Neural progenitor cell (in vitro differentiated cells): ENCODE measurements around the gene GPX5. TPM values are rescaled to one million over a fixed set of nuclear protein-coding genes. Genes with fewer than 3 reads are reported as not detected.

Experiments used
- DNase-seq: peaks from one replicate; pipeline ENCODE4 v3.0.0-alpha.2; 2016; ENCODE audit warnings: low spot score
- H2AFZ ChIP-seq: fragments of 200-600 bp; sonication (generic); replicated peaks from 2 replicates; pipeline ENCODE4 v1.6.1; 2016; ENCODE audit warnings: antibody characterized with exemption
- H3F3A ChIP-seq: fragments of 200-600 bp; sonication (generic); 2 replicates; pipeline ENCODE4 v1.6.1; 2016; ENCODE audit warnings: antibody characterized with exemption, low read depth
- H3K27ac ChIP-seq: fragments of 200-600 bp; sonication (generic); 2 replicates; pipeline ENCODE4 v1.5.1; 2016; ENCODE audit warnings: mild to moderate bottlenecking
- H3K27me3 ChIP-seq: fragments of 200-600 bp; sonication (generic); 2 replicates; pipeline ENCODE4 v1.6.1; 2016; ENCODE audit warnings: mild to moderate bottlenecking, moderate library complexity
- H3K36me3 ChIP-seq: fragments of 200-600 bp; sonication (generic); 2 replicates; pipeline ENCODE4 v1.5.1; 2016
- H3K4me1 ChIP-seq: fragments of 200-600 bp; sonication (generic); 2 replicates; pipeline ENCODE4 v1.6.1; 2016; ENCODE audit warnings: mixed run types
- H3K4me2 ChIP-seq: fragments of 200-600 bp; sonication (generic); 2 replicates; pipeline ENCODE4 v1.6.1; 2016
- H3K4me3 ChIP-seq: fragments of 200-600 bp; sonication (generic); 2 replicates; pipeline ENCODE4 v1.5.1; 2016
- H3K79me2 ChIP-seq: fragments of 200-600 bp; sonication (generic); 2 replicates; pipeline ENCODE4 v1.6.1; 2016; ENCODE audit warnings: low read depth
- H3K9ac ChIP-seq: fragments of 200-600 bp; sonication (generic); 2 replicates; pipeline ENCODE4 v1.6.1; 2016
- H3K9me3 ChIP-seq: fragments of 200-600 bp; sonication (generic); 2 replicates; pipeline ENCODE4 v1.5.1; 2016; ENCODE audit warnings: low read depth
- H4K20me1 ChIP-seq: fragments of 200-600 bp; sonication (generic); 2 replicates; pipeline ENCODE4 v1.6.1; 2016; ENCODE audit warnings: low read depth
- H3K27ac Mint-ChIP-seq: 3 replicates; pipeline ENCODE4 v1.8.0; 2021; ENCODE audit warnings: mixed read lengths
- H3K27me3 Mint-ChIP-seq: 2 replicates; pipeline ENCODE4 v1.8.0; 2022; ENCODE audit warnings: low read depth, mild to moderate bottlenecking, inconsistent platforms, moderate library complexity, mixed read lengths; ENCODE audit not compliant: insufficient read depth
- H3K36me3 Mint-ChIP-seq: 3 replicates; pipeline ENCODE4 v1.8.0; 2021; ENCODE audit warnings: mixed read lengths
- H3K4me1 Mint-ChIP-seq: 3 replicates; pipeline ENCODE4 v1.8.0; 2021; ENCODE audit warnings: mixed read lengths
- H3K4me3 Mint-ChIP-seq: 3 replicates; pipeline ENCODE4 v1.8.0; 2021; ENCODE audit warnings: mild to moderate bottlenecking, moderate library complexity, mixed read lengths
- H3K9me3 Mint-ChIP-seq: 3 replicates; pipeline ENCODE4 v1.8.0; 2020; ENCODE audit warnings: mixed read lengths
- CTCF ChIP-seq: fragments of 200-600 bp; sonication (generic); IDR thresholded peaks from 2 replicates; pipeline ENCODE4 v1.5.1; 2017; ENCODE audit warnings: antibody characterized with exemption, mild to moderate bottlenecking
- EZH2 ChIP-seq: fragments of 200-600 bp; sonication (generic); IDR thresholded peaks from 2 replicates; pipeline ENCODE4 v1.6.1; 2017; ENCODE audit warnings: antibody characterized with exemption, mild to moderate bottlenecking, moderate library complexity
- EZH2phosphoT487 ChIP-seq: fragments of 200-600 bp; sonication (generic); IDR thresholded peaks from 2 replicates; pipeline ENCODE4 v1.6.1; 2017; ENCODE audit warnings: antibody characterized with exemption
- total RNA-seq: library from RNA; depleted of rRNA; stranded (reverse); fragments of >200 nt; gene quantifications from 2 replicates; pipeline ENCODE4 v1.2.3, GENCODE V29; 2015; ENCODE audit warnings: low replicate concordance

The GPX5 gene
- total RNA-seq, 1 donor from 2014 or later: not detected

GRCh38 chr6:28541996-28542395 lies 16.3 kb downstream of the GPX5 start:
- Histone ChIP-seq H3K27me3 (peaks cover 8% of the 10 kb centered on the region), H3K79me2 (no peaks in the 10 kb centered on the region), H2AFZ (peak overlapping the region; percentile 90), H3K4me2 (peak overlapping the region; percentile 81), H3F3A (peaks cover 38% of the 10 kb centered on the region), H3K36me3 (no peaks in the 10 kb centered on the region), H3K27ac (no peak overlapping the region), H3K4me3 (peak overlapping the region; percentile 73), H3K9me3 (no peaks in the 10 kb centered on the region), H4K20me1 (no peaks in the 10 kb centered on the region), H3K9ac (no peak overlapping the region), H3K4me1 (peaks cover 9% of the 10 kb centered on the region)
- no peaks in the 10 kb centered on the region for H3K36me3 Mint-ChIP-seq
- no peak for DNase-seq
- TF ChIP-seq EZH2 (no peak), CTCF (no peak), EZH2phosphoT487 (no peak)
- H3K9me3 Mint-ChIP-seq: peaks cover 10% of the 10 kb centered on the region
- H3K27me3 Mint-ChIP-seq: peaks cover 27% of the 10 kb centered on the region
- H3K4me3 Mint-ChIP-seq: peak overlapping the region; percentile 94
- H3K27ac Mint-ChIP-seq: peak overlapping the region; percentile 5
- peaks cover 26% of the 10 kb centered on the region for H3K4me1 Mint-ChIP-seq

- Histone ChIP-seq H3K9ac (no peak overlapping the region), H3K4me3 (peak overlapping the region; percentile 73), H3K9me3 (no peaks in the 10 kb centered on the region), H3K79me2 (no peaks in the 10 kb centered on the region), H3K4me1 (peaks cover 9% of the 10 kb centered on the region), H3K27ac (no peak overlapping the region), H2AFZ (peak overlapping the region; percentile 90), H3K27me3 (peaks cover 8% of the 10 kb centered on the region), H3F3A (peaks cover 36% of the 10 kb centered on the region), H3K4me2 (peak overlapping the region; percentile 81), H3K36me3 (no peaks in the 10 kb centered on the region), H4K20me1 (no peaks in the 10 kb centered on the region)
- no peak for TF ChIP-seq EZH2phosphoT487
- peak; percentile 80 for TF ChIP-seq CTCF
- peaks cover 26% of the 10 kb centered on the region for H3K4me1 Mint-ChIP-seq
- peak overlapping the region; percentile 91 for H3K27ac Mint-ChIP-seq
- H3K4me3 Mint-ChIP-seq: peak overlapping the region; percentile 94
- H3K36me3 Mint-ChIP-seq: no peaks in the 10 kb centered on the region
- peaks cover 10% of the 10 kb centered on the region for H3K9me3 Mint-ChIP-seq
- peaks cover 22% of the 10 kb centered on the region for H3K27me3 Mint-ChIP-seq
- DNase-seq: peak; percentile 97
Observed at GRCh38 chr6:28542440-28543296, 17.0 kb downstream of the GPX5 start.

GRCh38 chr6:28543651-28544610 lies 18.2 kb downstream of the GPX5 start:
- H3K4me1 ChIP-seq: peaks cover 9% of the 10 kb centered on the region
- H3K36me3 Mint-ChIP-seq: no peaks in the 10 kb centered on the region
- H3K27me3 ChIP-seq: peaks cover 8% of the 10 kb centered on the region
- no peak overlapping the region for H3K9ac ChIP-seq
- H3F3A ChIP-seq: peaks cover 36% of the 10 kb centered on the region
- H3K4me3 Mint-ChIP-seq: peak overlapping the region; percentile 94
- no peaks in the 10 kb centered on the region for H4K20me1 ChIP-seq
- peak overlapping the region; percentile 77 for H3K27ac ChIP-seq
- H3K27ac Mint-ChIP-seq: peak overlapping the region; percentile 91
- peak overlapping the region; percentile 90 for H2AFZ ChIP-seq
- peak; percentile 77 for DNase-seq
- peaks cover 22% of the 10 kb centered on the region for H3K27me3 Mint-ChIP-seq
- H3K4me3 ChIP-seq: peak overlapping the region; percentile 73
- H3K36me3 ChIP-seq: no peaks in the 10 kb centered on the region
- peak overlapping the region; percentile 81 for H3K4me2 ChIP-seq
- peaks cover 10% of the 10 kb centered on the region for H3K9me3 Mint-ChIP-seq
- peaks cover 22% of the 10 kb centered on the region for H3K4me1 Mint-ChIP-seq
- TF ChIP-seq EZH2phosphoT487 (no peak), EZH2 (no peak), CTCF (no peak)
- H3K9me3 ChIP-seq: no peaks in the 10 kb centered on the region
- no peaks in the 10 kb centered on the region for H3K79me2 ChIP-seq
